ENCODE results near the gene IQUB.

- TF ChIP-seq POLR2AphosphoS5 (IDR thresholded peaks at IDR 0.05) (no peak), CTCF (IDR thresholded peaks at IDR 0.05 in 8 of 11, conservative IDR thresholded peaks at IDR 0.05 in 3 of 11) (no peak)
Observed at GRCh38 chr7:123570390-123571182, 36.2 kb upstream of the IQUB start.

Data from spleen (tissue), 7 donors.